PC-3 (cell line): ENCODE results near the gene MAN1B1. TPM values are rescaled to one million over a fixed set of nuclear protein-coding genes. Genes with fewer than 3 reads are reported as not detected.

Experiments used
- ATAC-seq: fragments of 200-7000 bp; cut with Tn5 transposase; 2 replicates; pipeline ENCODE4 v1.9.1; 2020; ENCODE audit warnings: mild to moderate bottlenecking, moderate library complexity
- BruUV-seq: library from RNA; stranded (reverse); fragments of 400-500 nt; replicated peaks from 2 replicates; lab custom pipeline; 2021; lab: Mats Ljungman, UMichigan
- CTCF ChIA-PET: fragments of 300-600 bp; sonication (Branson Sonifier 250); formaldehyde crosslinking; loops from one replicate; lab custom pipeline; 2022; ENCODE audit warnings: antibody characterized with exemption; lab: Charles Lee
- POLR2A ChIA-PET: fragments of 300-600 bp; sonication (Branson Sonifier 250); formaldehyde crosslinking; loops from one replicate; lab custom pipeline; 2022; ENCODE audit warnings: antibody characterized with exemption; ENCODE audit not compliant: unreplicated experiment; lab: Charles Lee
- DNase-seq: peaks from one replicate; pipeline ENCODE4 v3.0.0-alpha.2; 2015
- H2AFZ ChIP-seq: fragments of 300-600 bp; sonication (generic); 2 replicates; pipeline ENCODE4 v1.6.0; 2016; ENCODE audit warnings: antibody characterized with exemption, low read length
- H3F3A ChIP-seq: fragments of 300-600 bp; sonication (generic); one replicate; pipeline ENCODE4 v1.6.0; 2017; ENCODE audit warnings: antibody characterized with exemption, low read length, control low read depth, mild to moderate bottlenecking; ENCODE audit not compliant: unreplicated experiment
- H3K27ac ChIP-seq: fragments of 300-600 bp; sonication (generic); 2 replicates; pipeline ENCODE4 v1.5.1; 2016; ENCODE audit warnings: mild to moderate bottlenecking, low read length
- H3K27me3 ChIP-seq: fragments of 300-600 bp; sonication (generic); 2 replicates; pipeline ENCODE4 v1.6.1; 2016; ENCODE audit warnings: low read length, mixed read lengths
- H3K36me3 ChIP-seq: fragments of 300-600 bp; sonication (generic); 2 replicates; pipeline ENCODE4 v1.6.1; 2016; ENCODE audit warnings: low read depth, mixed run types, low read length, mixed read lengths
- H3K4me1 ChIP-seq: fragments of 300-600 bp; sonication (generic); 2 replicates; pipeline ENCODE4 v1.5.1; 2016; ENCODE audit warnings: low read length; ENCODE audit not compliant: insufficient read depth
- H3K4me2 ChIP-seq: fragments of 300-600 bp; sonication (generic); 2 replicates; pipeline ENCODE4 v1.6.0; 2016; ENCODE audit warnings: low read length
- H3K4me3 ChIP-seq: fragments of 300-600 bp; sonication (generic); 2 replicates; pipeline ENCODE4 v1.5.1; 2016; ENCODE audit warnings: mild to moderate bottlenecking, low read length, mixed read lengths
- H3K79me2 ChIP-seq: fragments of 300-600 bp; sonication (generic); 2 replicates; pipeline ENCODE4 v1.6.1; 2017; ENCODE audit warnings: low read length, mixed read lengths
- H3K9ac ChIP-seq: fragments of 300-600 bp; sonication (generic); 2 replicates; pipeline ENCODE4 v1.6.0; 2016; ENCODE audit warnings: mild to moderate bottlenecking, low read length
- H3K9me2 ChIP-seq: fragments of 300-600 bp; sonication (generic); replicated peaks from 2 replicates; pipeline ENCODE4 v1.6.1; 2016; ENCODE audit warnings: mixed run types, low read length, mixed read lengths
- H3K9me3 ChIP-seq: fragments of 300-600 bp; sonication (generic); 2 replicates; pipeline ENCODE4 v1.6.1; 2016; ENCODE audit warnings: low read length, mixed read lengths
- H4K20me1 ChIP-seq: fragments of 300-600 bp; sonication (generic); 2 replicates; pipeline ENCODE4 v1.6.1; 2016; ENCODE audit warnings: low read length, mixed read lengths
- CTCF ChIP-seq: fragments of 300-600 bp; sonication (generic); conservative IDR thresholded peaks from 2 replicates; pipeline ENCODE4 v1.5.1; 2017; ENCODE audit warnings: antibody characterized with exemption, low read depth, mild to moderate bottlenecking, low read length
- EZH2 ChIP-seq: fragments of 300-600 bp; sonication (generic); IDR thresholded peaks from one replicate; pipeline ENCODE4 v1.6.1; 2017; ENCODE audit warnings: antibody characterized with exemption, mild to moderate bottlenecking, low read length; ENCODE audit not compliant: unreplicated experiment
- EZH2phosphoT487 ChIP-seq: fragments of 300-600 bp; sonication (generic); IDR thresholded peaks from 2 replicates; pipeline ENCODE4 v1.6.1; 2018; ENCODE audit warnings: mild to moderate bottlenecking, antibody characterized with exemption, low read length, borderline replicate concordance
- intact Hi-C: fragments of 100-400 bp; cut with micrococcal nuclease; formaldehyde crosslinking; loops from 2 replicates; pipeline ENCODE4 v1.9.0; 2023
- total RNA-seq: library from RNA; depleted of rRNA; stranded (reverse); fragments of >200 nt; gene quantifications from 2 replicates; pipeline ENCODE4 v1.2.3, GENCODE V29; 2014

The MAN1B1 gene
- total RNA-seq, 1 experiment from 2014 or later, result 65.5 TPM

GRCh38 chr9:137055385-137056364 lies 31.1 kb upstream of the MAN1B1 start:
- H3K9ac ChIP-seq, result no peak overlapping the region
- no peaks in the 10 kb centered on the region for H3K27me3 ChIP-seq
- no peaks in the 10 kb centered on the region for H4K20me1 ChIP-seq
- no peak overlapping the region for H3K27ac ChIP-seq
- peaks cover 24% of the 10 kb centered on the region for H3K4me1 ChIP-seq
- ChIA-PET CTCF (interaction anchor here (1.8 kb wide), 1 partner anchor 9 kb away, joined by 7 read pairs; no protein-coding TSS in a partner anchor), POLR2A (no interaction called here)
- intact Hi-C loops, result no loop called here
- H3K9me2 ChIP-seq, result no peaks in the 10 kb centered on the region
- no peak overlapping the region for H3K4me3 ChIP-seq
- H3K4me2 ChIP-seq, result peak overlapping the region; percentile 92; the same call in 1 of the 2 replicates
- no peaks in the 10 kb centered on the region for H3K79me2 ChIP-seq
- no peaks in the 10 kb centered on the region for H3F3A ChIP-seq
- H3K36me3 ChIP-seq, result no peaks in the 10 kb centered on the region
- no TSS peak for BruUV-seq
- peak; percentile 22 for DNase-seq
- H2AFZ ChIP-seq, result no peak overlapping the region
- ATAC-seq, result peak; percentile 13; the same call in 1 of the 2 replicates
- TF ChIP-seq CTCF, result no peak
- TF ChIP-seq EZH2phosphoT487, result no peak
- no peak for TF ChIP-seq EZH2
- H3K9me3 ChIP-seq, result no peaks in the 10 kb centered on the region

GRCh38 chr9:137056739-137057415 lies 29.9 kb upstream of the MAN1B1 start:
- POLR2A ChIA-PET, result no interaction called here
- TF ChIP-seq EZH2 (no peak), EZH2phosphoT487 (no peak), CTCF (no peak)
- Histone ChIP-seq H3K27ac (no peak overlapping the region), H2AFZ (no peak overlapping the region), H3K9ac (no peak overlapping the region), H3K36me3 (no peaks in the 10 kb centered on the region), H4K20me1 (no peaks in the 10 kb centered on the region), H3K4me3 (no peak overlapping the region), H3F3A (no peaks in the 10 kb centered on the region), H3K4me2 (peak overlapping the region; percentile 57), H3K27me3 (no peaks in the 10 kb centered on the region), H3K9me2 (no peaks in the 10 kb centered on the region), H3K4me1 (peaks cover 24% of the 10 kb centered on the region), H3K9me3 (no peaks in the 10 kb centered on the region), H3K79me2 (no peaks in the 10 kb centered on the region)
- no TSS peak for BruUV-seq
- ATAC-seq (peak; percentile 70), DNase-seq (peak; percentile 32)
- CTCF ChIA-PET, result interaction anchor here (1.8 kb wide), 1 partner anchor 10 kb away, joined by 7 read pairs; no protein-coding TSS in a partner anchor
- intact Hi-C loops, result no loop called here
